Measurements from ENCODE around the gene MRAS. TPM values are rescaled to one million over a fixed set of nuclear protein-coding genes. Genes with fewer than 3 reads are reported as not detected.

MRAS gene
- 59.3 TPM for polyA plus RNA-seq (2013, experiment 1 of 2; ENCODE audit: insufficient read length)
- polyA plus RNA-seq (2013, experiment 2 of 2; ENCODE audit: insufficient read length), result 58.2 TPM

GRCh38 chr3:138347960-138348753 lies at the start of gene MRAS:
Gene MRAS (plus strand): TSS chr3:138348579. CDS start chr3:138372884, 24,305 bp downstream.
- DNase-seq, result peak; percentile 83

DNA sequence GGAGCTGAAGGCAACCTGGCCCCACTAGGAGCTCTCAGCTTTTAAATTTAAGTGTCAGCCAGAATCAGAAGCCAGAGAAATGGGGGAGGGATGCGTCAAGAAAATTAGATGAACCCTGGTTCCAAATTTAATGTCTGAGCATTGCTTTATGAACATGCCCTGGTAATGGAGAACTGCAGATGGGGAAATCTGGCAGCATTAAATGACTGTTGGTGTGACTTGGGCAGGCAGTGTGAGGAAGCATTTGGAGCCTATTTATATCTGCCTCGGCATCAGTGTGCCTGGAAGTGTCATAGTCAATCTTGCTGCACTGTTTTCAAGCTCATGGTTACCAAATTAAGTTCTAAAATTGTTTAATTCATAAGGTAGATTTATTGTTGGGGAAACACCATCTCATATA lies 47.7 kb upstream of the MRAS start:
- DNase-seq, result no peak

DNA sequence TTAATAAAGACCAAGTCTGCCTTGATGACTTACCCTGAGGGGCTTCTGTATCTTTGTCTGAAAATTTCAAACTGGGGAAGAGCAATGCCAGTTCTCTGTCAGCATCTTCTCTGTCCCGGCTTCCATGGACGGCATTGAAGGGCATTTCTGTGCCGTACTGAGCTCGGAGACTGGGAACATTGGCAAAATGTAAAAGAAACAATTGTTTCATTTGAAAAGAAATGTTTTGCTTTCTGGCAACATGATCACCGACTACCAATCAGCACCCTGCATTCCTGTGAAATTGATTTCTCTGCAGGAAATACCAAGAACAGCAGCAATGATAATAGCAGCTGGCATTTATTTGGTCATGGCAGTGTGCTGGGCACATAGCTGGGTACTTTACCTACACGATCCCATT lies 44.9 kb upstream of the MRAS start:
- DNase-seq, result no peak

- DNase-seq, result no peak
Observed at GRCh38 chr3:138307899-138308298, 40.5 kb upstream of the MRAS start.

DNA sequence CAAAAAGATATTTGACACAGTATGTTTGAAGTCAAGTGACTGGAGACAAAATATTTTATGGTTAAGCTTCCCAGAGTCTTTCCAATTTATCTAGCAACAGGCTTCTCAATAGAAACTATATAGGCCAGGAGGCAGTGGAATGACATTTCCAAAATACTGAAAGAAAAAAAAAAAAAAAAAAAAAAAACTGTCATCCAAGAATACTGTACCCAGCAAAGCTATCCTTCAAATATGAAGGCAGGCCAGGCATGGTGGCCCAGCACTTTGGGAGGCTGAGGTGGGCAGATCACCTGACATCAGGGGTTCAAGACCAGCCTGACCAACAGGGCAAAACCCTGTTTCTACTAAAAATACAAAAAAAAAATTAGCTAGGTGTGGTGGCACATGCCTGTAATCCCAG lies 39.6 kb upstream of the MRAS start:
- no peak for DNase-seq

DNA sequence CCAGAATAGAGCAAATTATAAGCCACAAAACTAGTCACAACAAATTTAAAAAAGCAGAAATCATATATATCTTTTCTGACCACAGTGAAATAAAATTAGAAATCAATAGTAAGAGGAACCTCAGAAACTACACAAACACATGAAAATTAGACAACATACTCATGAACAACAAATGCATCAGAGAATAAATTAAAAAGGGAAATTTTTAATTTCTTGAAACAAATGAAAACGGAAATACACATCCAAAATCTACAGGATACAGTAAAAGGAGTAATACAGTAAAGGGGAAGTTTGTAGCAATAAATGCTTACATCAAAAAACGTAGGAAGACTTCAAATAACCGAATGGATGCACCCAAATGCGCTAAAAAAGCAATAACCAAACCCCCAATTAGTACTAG lies 37.9 kb upstream of the MRAS start:
- no peak for DNase-seq

DNA sequence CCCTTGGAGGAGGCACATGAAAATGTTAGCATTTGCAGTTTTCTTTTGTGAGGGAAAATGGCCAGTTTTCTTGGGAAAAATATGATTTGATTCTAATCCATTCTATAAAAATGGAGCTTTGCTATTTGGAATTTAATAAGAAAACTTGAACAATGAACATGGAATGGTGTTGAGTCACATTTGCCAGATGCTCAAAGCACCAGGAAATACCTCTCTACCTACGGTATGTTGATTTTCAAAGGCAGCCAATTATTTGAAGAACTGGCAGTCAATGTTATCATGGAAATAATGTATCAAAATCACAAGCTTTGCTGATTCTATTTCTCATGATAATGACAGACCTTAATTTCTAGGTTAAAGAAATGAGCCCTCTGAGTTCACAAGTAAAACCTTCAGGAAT lies 33.6 kb upstream of the MRAS start:
- no peak for DNase-seq

DNA sequence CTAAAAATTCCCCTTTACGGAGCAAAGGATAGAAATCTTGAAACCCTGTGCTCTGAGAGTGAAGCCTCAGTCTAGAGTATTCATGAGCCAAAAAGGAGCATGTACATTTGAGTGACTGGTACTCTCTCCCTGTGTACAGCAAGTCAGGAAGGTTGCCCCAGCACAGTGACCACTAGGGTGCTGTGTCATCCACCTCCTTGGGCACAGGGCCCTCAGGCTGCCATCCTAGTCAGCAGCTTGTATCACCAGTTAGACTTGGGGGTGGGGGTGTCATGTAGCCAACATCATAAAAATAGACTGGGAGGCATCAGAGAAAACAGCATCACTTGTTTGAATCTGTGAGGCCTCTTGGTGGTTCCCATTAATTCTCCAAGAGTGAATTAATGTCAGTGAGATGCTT lies 30.7 kb upstream of the MRAS start:
- no peak for DNase-seq

GRCh38 chr3:138323971-138324370 lies 24.4 kb upstream of the MRAS start:
- no peak for DNase-seq

DNA sequence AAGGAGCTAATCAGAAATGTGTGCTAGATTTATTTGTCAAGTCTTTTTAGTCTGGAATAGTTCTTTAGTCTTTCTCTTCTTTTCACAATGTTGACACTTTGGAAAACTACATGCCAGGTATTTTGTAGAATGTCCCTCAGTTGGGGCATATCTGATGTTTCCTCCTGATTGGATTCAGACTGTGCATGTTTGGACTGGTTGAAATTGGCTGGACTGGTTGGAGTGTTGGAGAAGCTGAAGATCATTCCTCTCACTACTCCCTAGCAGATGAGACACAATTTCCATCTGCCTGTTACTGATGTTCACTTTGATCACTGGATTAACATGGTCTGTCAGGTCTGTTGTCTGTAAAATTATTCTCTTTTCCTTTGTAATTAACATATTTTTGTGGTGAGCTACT lies 22.4 kb upstream of the MRAS start:
- DNase-seq, result no peak

- no peak for DNase-seq
Observed at GRCh38 chr3:138326866-138327595, 21.3 kb upstream of the MRAS start.

DNA sequence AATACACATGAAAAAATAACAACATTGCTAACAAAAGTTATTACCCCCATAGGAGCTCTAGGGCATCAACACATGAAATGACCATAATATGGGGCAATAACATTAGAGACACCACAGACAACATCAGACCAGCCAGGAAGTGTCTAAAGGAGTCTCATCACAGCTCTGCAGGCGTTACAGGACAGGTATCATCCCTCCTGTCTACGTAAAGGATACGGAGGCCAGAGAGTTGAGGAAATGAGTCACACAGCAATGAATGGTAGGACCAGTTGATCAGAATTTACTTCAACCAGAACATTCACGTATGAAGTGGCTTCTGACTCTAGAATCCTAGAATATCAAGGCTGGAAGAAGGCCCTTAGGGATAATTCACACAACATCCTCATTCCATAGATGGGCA lies 20.5 kb upstream of the MRAS start:
- no peak for DNase-seq

DNA sequence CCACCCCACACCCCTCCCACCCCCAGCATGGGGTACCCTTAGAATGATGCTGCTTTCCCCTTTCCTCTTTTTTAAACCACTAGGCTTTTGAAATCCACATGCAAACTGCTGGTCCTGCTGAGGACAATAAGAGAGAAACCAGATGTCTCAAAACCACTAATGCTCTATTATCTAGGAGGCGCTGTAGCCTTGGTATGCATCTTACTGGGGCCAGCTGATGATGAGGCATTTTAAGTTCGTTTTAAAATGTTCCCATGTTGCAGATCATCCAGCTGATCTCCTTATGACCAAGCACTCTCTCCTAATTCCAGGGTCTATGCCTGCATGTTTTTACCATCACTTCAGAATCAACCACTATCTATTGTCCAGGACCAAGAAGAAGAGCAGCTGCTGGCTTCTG lies 20.0 kb upstream of the MRAS start:
- no peak for DNase-seq

DNA sequence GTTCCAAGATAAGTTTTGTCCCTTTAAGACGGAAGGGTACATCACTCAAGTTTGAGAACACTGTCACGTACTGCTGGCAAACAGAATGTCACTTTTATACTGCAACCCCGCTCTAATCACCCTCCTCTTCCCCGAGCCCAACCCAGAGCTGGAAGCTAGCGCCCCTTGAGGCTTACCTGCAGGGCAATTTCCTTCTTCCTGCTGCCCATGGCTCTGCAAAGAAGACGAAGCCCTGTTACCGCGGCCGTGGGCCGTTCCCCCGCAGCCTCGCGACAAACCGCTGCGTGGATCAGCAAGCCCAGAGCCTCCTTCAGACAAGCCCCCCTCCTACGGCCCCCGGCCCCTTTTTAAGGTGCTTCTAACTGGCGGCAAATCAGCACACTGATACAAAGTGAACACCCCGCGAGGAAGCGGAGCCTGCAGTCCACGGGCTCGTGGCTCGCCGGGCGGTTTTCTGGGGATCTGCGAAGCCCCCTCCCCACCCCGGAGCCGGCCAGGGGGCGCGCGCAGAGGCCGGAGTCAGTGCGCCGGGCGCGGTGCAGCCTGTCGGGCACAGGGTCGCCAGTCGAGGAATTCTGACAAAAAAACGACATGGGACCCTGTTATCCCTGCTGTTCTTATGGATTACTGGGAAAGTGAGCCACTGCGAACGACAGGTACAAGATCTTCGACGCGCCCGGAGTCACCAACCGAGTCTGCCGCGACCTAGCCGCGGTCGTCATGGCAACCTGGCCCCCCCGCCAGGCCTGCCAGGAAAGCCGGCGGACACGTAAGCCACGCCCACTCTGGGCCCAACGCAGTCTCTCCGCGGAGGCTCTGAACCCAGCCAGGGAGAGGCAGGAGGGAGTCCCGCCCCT lies 19.0 kb upstream of the MRAS start, which contains the start of gene NME9:
NME9 (minus strand) TSS at position 725 of the 857 bp plus-strand sequence; CDS start at position 209, 516 bp downstream.
- peak; percentile 70 for DNase-seq

DNA sequence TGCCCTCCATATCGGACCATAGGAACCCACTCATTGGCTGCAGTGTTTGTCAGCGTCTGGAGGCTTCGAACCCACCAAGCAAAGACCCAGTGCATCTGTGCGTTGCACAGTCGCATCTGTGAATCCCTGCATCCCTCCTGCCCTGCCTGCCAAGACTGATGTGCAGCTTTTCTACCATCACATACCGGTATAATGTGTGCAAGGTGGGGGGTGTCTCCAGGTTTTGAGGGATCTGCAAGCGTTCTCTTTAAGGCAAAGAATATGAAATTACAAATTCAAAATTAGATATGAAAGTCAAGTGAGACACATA lies 18.4 kb upstream of the MRAS start:
- no peak for DNase-seq

DNA sequence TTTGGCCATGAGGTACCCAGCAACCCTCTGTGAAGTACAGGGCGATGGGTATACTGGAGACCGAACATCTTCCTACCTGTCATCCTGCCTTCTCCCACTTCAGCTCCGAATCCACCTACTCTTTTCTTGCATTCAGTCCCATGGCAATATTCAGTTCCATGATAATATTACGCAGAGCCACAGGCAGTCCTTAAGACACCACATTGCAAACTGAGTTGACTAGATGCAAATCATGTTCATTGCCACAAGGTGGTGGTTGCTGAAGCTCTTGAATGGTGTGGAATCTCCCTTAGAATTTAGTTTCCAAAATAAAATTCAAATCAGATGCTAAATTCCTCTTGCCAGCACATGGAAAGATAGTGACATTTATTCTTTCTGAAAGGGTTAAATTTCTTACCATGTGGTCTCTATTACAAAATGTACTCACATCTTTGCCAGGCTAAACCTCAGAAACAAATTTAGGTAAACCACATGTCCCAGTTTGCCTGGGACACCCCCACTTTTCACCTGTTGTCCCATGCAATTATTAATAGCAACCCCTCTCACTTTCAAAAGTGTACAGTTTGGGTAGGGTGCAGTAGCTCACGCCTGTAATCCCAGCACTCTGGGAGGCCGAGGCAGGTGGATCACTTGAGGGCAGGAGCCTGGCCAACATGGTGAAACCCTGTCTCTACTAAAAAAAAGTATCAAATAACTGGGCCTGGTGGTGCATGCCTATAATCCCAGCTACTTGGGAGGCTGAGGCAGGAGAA lies 17.1 kb upstream of the MRAS start:
- DNase-seq, result no peak

- DNase-seq, result no peak
Observed at GRCh38 chr3:138332472-138333073, 15.8 kb upstream of the MRAS start.

GRCh38 chr3:138334608-138335007 lies 13.8 kb upstream of the MRAS start:
- no peak for DNase-seq

- DNase-seq, result no peak
Observed at GRCh38 chr3:138336454-138336999, 11.9 kb upstream of the MRAS start.

DNA sequence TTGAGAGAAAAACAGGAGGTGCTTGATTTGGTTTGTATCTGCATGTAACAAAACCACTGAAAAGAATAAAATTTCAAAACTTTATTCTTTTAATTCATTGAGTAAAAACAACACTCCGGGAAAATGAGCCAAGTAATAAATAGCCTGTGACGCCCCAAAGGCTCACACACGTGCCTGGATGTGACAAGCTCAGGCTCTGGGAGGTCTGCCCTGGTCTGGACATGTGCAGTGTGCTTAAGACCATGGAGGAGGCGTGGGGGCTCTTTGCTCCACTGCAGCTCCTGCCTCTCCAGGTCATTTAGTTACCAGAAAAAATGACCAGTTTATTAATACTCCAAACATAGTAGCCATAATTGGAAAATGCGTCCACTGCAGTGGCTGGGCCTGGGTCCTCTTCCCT lies 10.1 kb upstream of the MRAS start:
- no peak for DNase-seq

DNA sequence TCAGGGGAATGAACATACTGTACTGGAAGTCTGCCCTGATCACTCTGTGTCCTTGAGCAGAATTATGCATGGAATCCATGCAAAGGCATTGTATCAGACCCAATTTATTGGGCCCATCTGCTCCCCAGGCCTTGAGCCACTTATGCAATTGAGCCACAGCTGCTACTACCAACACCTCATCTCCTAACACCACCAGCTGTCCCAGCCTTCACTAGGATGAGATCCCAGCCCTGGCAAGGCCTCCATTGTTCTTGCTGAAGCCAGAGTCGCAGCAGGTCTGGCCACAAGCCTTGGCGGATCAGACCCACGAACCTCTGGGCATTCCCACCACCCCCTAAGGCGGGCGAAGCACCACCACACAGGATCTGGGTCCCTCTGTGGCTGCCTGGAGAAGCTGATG lies 9.6 kb upstream of the MRAS start:
- no peak for DNase-seq

DNA sequence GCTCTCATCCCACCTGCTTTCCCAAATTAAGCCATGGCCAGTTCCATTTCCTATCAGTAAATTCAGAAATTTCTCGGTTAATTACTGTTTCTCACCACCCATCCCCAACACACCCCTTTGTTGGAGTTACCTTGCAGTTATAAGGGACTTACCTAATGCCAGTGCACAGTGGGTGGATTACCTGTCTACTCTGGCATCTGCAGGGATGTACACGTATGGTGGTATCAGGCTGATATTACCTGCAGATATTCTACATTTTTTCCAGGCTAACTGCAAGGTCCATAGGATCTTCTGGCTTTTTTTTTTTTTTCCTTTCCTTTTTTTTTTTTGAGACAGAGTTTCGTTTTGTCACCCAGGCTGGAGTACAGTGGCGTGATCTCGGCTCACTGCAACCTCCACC lies 7.9 kb upstream of the MRAS start:
- no peak for DNase-seq

Data from fibroblast of skin of scalp (primary cell).